ENCODE results near the gene TRIM24. TPM values are rescaled to one million over a fixed set of nuclear protein-coding genes. Genes with fewer than 3 reads are reported as not detected.

TRIM24 gene
- total and polyA plus RNA-seq, 2 experiments from 2014 or later = 47.8 to 63.1 TPM

DNA sequence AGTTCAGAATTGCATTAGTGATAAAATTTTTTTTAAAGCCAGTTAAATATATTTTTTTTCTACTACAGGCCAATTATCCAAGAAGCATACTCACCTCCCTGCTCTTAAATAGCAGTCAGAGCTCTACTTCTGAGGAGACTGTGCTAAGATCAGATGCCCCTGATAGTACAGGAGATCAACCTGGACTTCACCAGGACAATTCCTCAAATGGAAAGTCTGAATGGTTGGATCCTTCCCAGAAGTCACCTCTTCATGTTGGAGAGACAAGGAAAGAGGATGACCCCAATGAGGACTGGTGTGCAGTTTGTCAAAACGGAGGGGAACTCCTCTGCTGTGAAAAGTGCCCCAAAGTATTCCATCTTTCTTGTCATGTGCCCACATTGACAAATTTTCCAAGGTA is 119.1 kb downstream of the TRIM24 start:
- TF ChIP-seq, protein P1, sequence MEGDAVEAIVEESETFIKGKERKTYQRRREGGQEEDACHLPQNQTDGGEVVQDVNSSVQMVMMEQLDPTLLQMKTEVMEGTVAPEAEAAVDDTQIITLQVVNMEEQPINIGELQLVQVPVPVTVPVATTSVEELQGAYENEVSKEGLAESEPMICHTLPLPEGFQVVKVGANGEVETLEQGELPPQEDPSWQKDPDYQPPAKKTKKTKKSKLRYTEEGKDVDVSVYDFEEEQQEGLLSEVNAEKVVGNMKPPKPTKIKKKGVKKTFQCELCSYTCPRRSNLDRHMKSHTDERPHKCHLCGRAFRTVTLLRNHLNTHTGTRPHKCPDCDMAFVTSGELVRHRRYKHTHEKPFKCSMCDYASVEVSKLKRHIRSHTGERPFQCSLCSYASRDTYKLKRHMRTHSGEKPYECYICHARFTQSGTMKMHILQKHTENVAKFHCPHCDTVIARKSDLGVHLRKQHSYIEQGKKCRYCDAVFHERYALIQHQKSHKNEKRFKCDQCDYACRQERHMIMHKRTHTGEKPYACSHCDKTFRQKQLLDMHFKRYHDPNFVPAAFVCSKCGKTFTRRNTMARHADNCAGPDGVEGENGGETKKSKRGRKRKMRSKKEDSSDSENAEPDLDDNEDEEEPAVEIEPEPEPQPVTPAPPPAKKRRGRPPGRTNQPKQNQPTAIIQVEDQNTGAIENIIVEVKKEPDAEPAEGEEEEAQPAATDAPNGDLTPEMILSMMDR (IDR thresholded peaks at IDR 0.05; ENCODE audit: poor library complexity) = no peak
- TF ChIP-seq EZH2phosphoT487 (IDR thresholded peaks at IDR 0.05; ENCODE audit: low read depth, severe bottlenecking, unreplicated experiment) (no peak), EZH2 (IDR thresholded peaks at IDR 0.05; ENCODE audit: borderline replicate concordance) (no peak)
- Histone ChIP-seq H3K36me3 (replicated peaks; ENCODE audit: insufficient read depth, low read depth) (peaks cover 3% of the 10 kb centered on the region), H3K9me3 (ENCODE audit: low read depth) (no peaks in the 10 kb centered on the region), H3K4me2 (no peak overlapping the region), H3K4me3 (no peak overlapping the region), H2AFZ (no peak overlapping the region), H3K27ac (no peak overlapping the region), H3K79me2 (no peaks in the 10 kb centered on the region), H3K4me1 (ENCODE audit: insufficient read depth) (no peaks in the 10 kb centered on the region), H4K20me1 (ENCODE audit: insufficient read depth, poor library complexity, severe bottlenecking) (no peaks in the 10 kb centered on the region), H3K9me2 (replicated peaks; ENCODE audit: insufficient read depth) (no peaks in the 10 kb centered on the region), H3K27me3 (no peaks in the 10 kb centered on the region)
- WGBS (ENCODE audit: low lambda C conversion rate, missing lambda C conversion rate) = 94% methylated on average over 1 of the region's 1 CpG
- no peak for DNase-seq (ENCODE audit: low spot score)

DNA sequence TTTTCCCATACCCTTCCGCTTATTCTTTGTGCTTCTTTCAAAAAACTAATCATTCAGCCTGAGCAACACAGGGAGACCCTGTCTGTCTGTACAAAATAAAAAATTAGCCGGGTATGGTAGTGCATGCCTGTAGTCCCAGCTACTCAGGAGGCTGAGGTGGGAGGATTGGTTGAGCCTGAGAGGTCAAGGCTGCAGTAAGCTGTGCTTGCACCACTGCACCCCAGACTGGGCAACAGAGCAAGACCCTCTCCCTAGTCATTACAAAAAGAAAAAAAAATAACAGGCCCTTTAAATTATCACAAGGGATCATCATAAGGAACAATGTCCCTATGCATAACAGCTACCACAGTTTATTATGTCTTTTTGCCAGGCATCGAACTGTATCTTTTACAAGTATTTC is 119.6 kb downstream of the TRIM24 start:
- TF ChIP-seq, protein P1 (IDR thresholded peaks at IDR 0.05; ENCODE audit: poor library complexity) = no peak
- TF ChIP-seq EZH2phosphoT487 (IDR thresholded peaks at IDR 0.05; ENCODE audit: low read depth, severe bottlenecking, unreplicated experiment) (no peak), EZH2 (IDR thresholded peaks at IDR 0.05; ENCODE audit: borderline replicate concordance) (no peak)
- H4K20me1 ChIP-seq (ENCODE audit: insufficient read depth, poor library complexity, severe bottlenecking) = no peaks in the 10 kb centered on the region
- H3K27ac ChIP-seq = no peak overlapping the region
- H3K27me3 ChIP-seq = no peaks in the 10 kb centered on the region
- H3K4me3 ChIP-seq = no peak overlapping the region
- H3K4me2 ChIP-seq = no peak overlapping the region
- peaks cover 3% of the 10 kb centered on the region for H3K36me3 ChIP-seq (replicated peaks; ENCODE audit: insufficient read depth, low read depth)
- H3K9me3 ChIP-seq (ENCODE audit: low read depth) = no peaks in the 10 kb centered on the region
- H3K9me2 ChIP-seq (replicated peaks; ENCODE audit: insufficient read depth) = no peaks in the 10 kb centered on the region
- 97% methylated on average over 3 of the region's 3 CpGs for WGBS (ENCODE audit: low lambda C conversion rate, missing lambda C conversion rate)
- no peaks in the 10 kb centered on the region for H3K4me1 ChIP-seq (ENCODE audit: insufficient read depth)
- no peak for DNase-seq (ENCODE audit: low spot score)
- H2AFZ ChIP-seq = no peak overlapping the region
- H3K79me2 ChIP-seq = no peaks in the 10 kb centered on the region

DNA sequence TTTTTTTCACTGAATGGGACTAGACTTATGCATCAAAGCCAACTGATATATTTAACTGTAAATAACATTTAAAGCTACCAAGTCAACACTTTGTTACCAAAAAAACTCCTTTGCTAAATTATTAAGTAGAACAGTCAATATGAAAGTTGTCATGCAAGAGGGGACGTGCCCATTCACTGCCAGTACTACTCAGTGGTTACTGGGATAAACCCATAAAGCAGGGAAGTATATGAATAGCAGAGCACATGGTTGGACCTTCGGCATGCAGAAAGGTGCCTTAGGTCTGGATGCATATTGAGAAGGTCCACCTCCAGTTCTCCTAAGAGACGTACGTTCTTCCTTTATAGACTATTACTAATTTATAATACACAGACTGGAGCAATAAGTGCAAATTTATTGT is 121.0 kb downstream of the TRIM24 start:
- TF ChIP-seq, protein P1 (IDR thresholded peaks at IDR 0.05; ENCODE audit: poor library complexity) = no peak
- TF ChIP-seq EZH2 (IDR thresholded peaks at IDR 0.05; ENCODE audit: borderline replicate concordance) (no peak), EZH2phosphoT487 (IDR thresholded peaks at IDR 0.05; ENCODE audit: low read depth, severe bottlenecking, unreplicated experiment) (no peak)
- Histone ChIP-seq H3K9me2 (replicated peaks; ENCODE audit: insufficient read depth) (no peaks in the 10 kb centered on the region), H3K79me2 (no peaks in the 10 kb centered on the region), H3K27me3 (no peaks in the 10 kb centered on the region), H3K4me1 (ENCODE audit: insufficient read depth) (no peaks in the 10 kb centered on the region), H4K20me1 (ENCODE audit: insufficient read depth, poor library complexity, severe bottlenecking) (no peaks in the 10 kb centered on the region), H2AFZ (no peak overlapping the region), H3K27ac (no peak overlapping the region), H3K4me2 (no peak overlapping the region), H3K36me3 (replicated peaks; ENCODE audit: insufficient read depth, low read depth) (no peaks in the 10 kb centered on the region), H3K9me3 (ENCODE audit: low read depth) (no peaks in the 10 kb centered on the region), H3K4me3 (no peak overlapping the region)
- no peak for DNase-seq (ENCODE audit: low spot score)
- WGBS (ENCODE audit: low lambda C conversion rate, missing lambda C conversion rate) = 96% methylated on average over 4 of the region's 4 CpGs

DNA sequence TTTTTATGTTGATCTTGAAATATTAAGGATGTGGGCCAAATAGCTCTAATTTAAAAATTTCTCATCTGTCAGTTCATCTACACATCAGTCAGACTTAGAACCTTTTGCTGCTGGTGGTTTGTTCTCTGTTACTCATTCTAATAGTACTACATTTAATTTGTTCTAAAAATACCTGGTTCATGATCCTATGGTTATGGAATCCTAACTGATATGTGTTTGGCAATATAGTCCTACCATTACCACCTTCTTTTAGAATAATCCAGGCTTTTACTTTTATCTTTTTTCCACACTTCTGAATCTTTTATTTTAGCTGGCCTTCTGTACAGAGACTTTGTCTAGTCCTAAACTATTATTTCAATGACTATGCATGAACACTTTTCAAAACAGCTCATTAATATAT is 124.2 kb downstream of the TRIM24 start:
- no peak for DNase-seq (ENCODE audit: low spot score)
- Histone ChIP-seq H3K9me2 (replicated peaks; ENCODE audit: insufficient read depth) (no peaks in the 10 kb centered on the region), H3K4me1 (ENCODE audit: insufficient read depth) (no peaks in the 10 kb centered on the region), H3K27ac (no peak overlapping the region), H2AFZ (no peak overlapping the region), H4K20me1 (ENCODE audit: insufficient read depth, poor library complexity, severe bottlenecking) (no peaks in the 10 kb centered on the region), H3K79me2 (no peaks in the 10 kb centered on the region), H3K36me3 (replicated peaks; ENCODE audit: insufficient read depth, low read depth) (no peaks in the 10 kb centered on the region), H3K9me3 (ENCODE audit: low read depth) (no peaks in the 10 kb centered on the region), H3K4me3 (no peak overlapping the region), H3K27me3 (no peaks in the 10 kb centered on the region), H3K4me2 (no peak overlapping the region)
- TF ChIP-seq EZH2phosphoT487 (IDR thresholded peaks at IDR 0.05; ENCODE audit: low read depth, severe bottlenecking, unreplicated experiment) = no peak
- TF ChIP-seq EZH2 (IDR thresholded peaks at IDR 0.05; ENCODE audit: borderline replicate concordance) = no peak
- TF ChIP-seq, protein P1 (IDR thresholded peaks at IDR 0.05; ENCODE audit: poor library complexity) = no peak

Measured in hepatocyte (in vitro differentiated cells).